Measurements from ENCODE around the gene XRN1. TPM values are rescaled to one million over a fixed set of nuclear protein-coding genes. Genes with fewer than 3 reads are reported as not detected.

XRN1 gene
- total and polyA plus RNA-seq, 4 donors: 6.3 to 71.8 (median 30.0) TPM

GRCh38 chr3:142263112-142263511 is 184.7 kb downstream of the XRN1 start:
- intact Hi-C loops (cut with DNase I): no loop called here
- H3K4me1 ChIP-seq (ENCODE audit: control insufficient read depth in 1 of 2, insufficient read depth in 2 of 2, low read length in 2 of 2): no peaks in the 10 kb centered on the region
- H3K4me3 ChIP-seq (ENCODE audit: low read length in 2 of 2): no peak overlapping the region
- H3K9me3 ChIP-seq (ENCODE audit: control insufficient read depth, low read length): no peaks in the 10 kb centered on the region
- no peak for DNase-seq
- ATAC-seq (ENCODE audit: low FRiP score): no peak
- no peak overlapping the region for H3K27ac ChIP-seq (ENCODE audit: low read depth in 1 of 2, low read length in 2 of 2)
- no peaks in the 10 kb centered on the region for H3K36me3 ChIP-seq (ENCODE audit: control insufficient read depth in 1 of 2, insufficient read depth in 2 of 2, low read length in 1 of 2)
- H3K27me3 ChIP-seq (ENCODE audit: control insufficient read depth in 1 of 2, insufficient read depth in 2 of 2, low read length in 1 of 2): peaks cover 0 to 1% of the 10 kb centered on the region in 2 donors
- WGBS, 2 donors: 80 to 89% methylated on average over 2 of the region's 2 CpGs

GRCh38 chr3:142259359-142259758 is 188.5 kb downstream of the XRN1 start:
- H3K27ac ChIP-seq (ENCODE audit: low read depth in 1 of 2, low read length in 2 of 2): no peak overlapping the region
- H3K4me1 ChIP-seq (ENCODE audit: control insufficient read depth in 1 of 2, insufficient read depth in 2 of 2, low read length in 2 of 2): no peaks in the 10 kb centered on the region
- no peaks in the 10 kb centered on the region for H3K27me3 ChIP-seq (ENCODE audit: control insufficient read depth in 1 of 2, insufficient read depth in 2 of 2, low read length in 1 of 2)
- WGBS, 2 donors: 63 to 74% methylated on average over 3 of the region's 3 CpGs
- H3K36me3 ChIP-seq (ENCODE audit: control insufficient read depth in 1 of 2, insufficient read depth in 2 of 2, low read length in 1 of 2): no peaks in the 10 kb centered on the region
- no peak for ATAC-seq (ENCODE audit: low FRiP score)
- intact Hi-C loops (cut with DNase I): no loop called here
- H3K9me3 ChIP-seq (ENCODE audit: control insufficient read depth, low read length): peaks cover 2% of the 10 kb centered on the region
- no peak for DNase-seq
- no peak overlapping the region for H3K4me3 ChIP-seq (ENCODE audit: low read length in 2 of 2)

- Histone ChIP-seq H3K4me1 (ENCODE audit: control insufficient read depth in 1 of 2, insufficient read depth in 2 of 2, low read length in 2 of 2) (no peaks in the 10 kb centered on the region), H3K27me3 (ENCODE audit: control insufficient read depth in 1 of 2, insufficient read depth in 2 of 2, low read length in 1 of 2) (no peaks in the 10 kb centered on the region), H3K9me3 (ENCODE audit: control insufficient read depth, low read length) (peaks cover 2% of the 10 kb centered on the region), H3K36me3 (ENCODE audit: control insufficient read depth in 1 of 2, insufficient read depth in 2 of 2, low read length in 1 of 2) (no peaks in the 10 kb centered on the region), H3K27ac (ENCODE audit: low read depth in 1 of 2, low read length in 2 of 2) (no peak overlapping the region), H3K4me3 (ENCODE audit: low read length in 2 of 2) (no peak overlapping the region)
- intact Hi-C loops (cut with DNase I): loop anchor here in 1 of 2 donors (2.0 kb wide), 1 partner anchor 24 kb away; no protein-coding TSS in a partner anchor
- ATAC-seq (ENCODE audit: low FRiP score) (no peak), DNase-seq (no peak)
- WGBS, 2 donors: 89 to 91% methylated on average over 12 of the region's 12 CpGs
Observed at GRCh38 chr3:142256712-142257333, 191.0 kb downstream of the XRN1 start.

Other genes with a start within 250 kb of the XRN1 start
- gene GK5, start 222.5 kb downstream of the XRN1 start, total RNA-seq: 10 to 100 TPM; 30.9 to 44.4 TPM
- gene GK5, start 222.5 kb downstream of the XRN1 start, polyA plus RNA-seq: 10 to 100 TPM in 1 of 2 donors, 1 to 10 TPM in 1; 5.5 to 26.7 TPM
- 10 to 100 TPM; 21.1 to 30.0 TPM for gene ATR, start 130.7 kb upstream of the XRN1 start, total RNA-seq
- gene ATR, start 130.7 kb upstream of the XRN1 start, polyA plus RNA-seq: 1 to 10 TPM; 3.1 to 8.5 TPM
- 1 to 10 TPM in 1 of 2 donors, under 1 TPM in 1; 0.97 to 1.0 TPM for gene PLS1, start 148.4 kb upstream of the XRN1 start, total RNA-seq
- gene PLS1, start 148.4 kb upstream of the XRN1 start, polyA plus RNA-seq: 10 to 100 TPM in 1 of 2 donors, under 1 TPM in 1; 0.54 to 36.2 TPM

Measured in aorta (tissue), 5 donors.